ENCODE data around the gene HEXD. TPM values are rescaled to one million over a fixed set of nuclear protein-coding genes. Genes with fewer than 3 reads are reported as not detected.

HEXD gene
- polyA plus RNA-seq, 3 donors, result 8.9 to 61.5 (median 12.7) TPM

DNA sequence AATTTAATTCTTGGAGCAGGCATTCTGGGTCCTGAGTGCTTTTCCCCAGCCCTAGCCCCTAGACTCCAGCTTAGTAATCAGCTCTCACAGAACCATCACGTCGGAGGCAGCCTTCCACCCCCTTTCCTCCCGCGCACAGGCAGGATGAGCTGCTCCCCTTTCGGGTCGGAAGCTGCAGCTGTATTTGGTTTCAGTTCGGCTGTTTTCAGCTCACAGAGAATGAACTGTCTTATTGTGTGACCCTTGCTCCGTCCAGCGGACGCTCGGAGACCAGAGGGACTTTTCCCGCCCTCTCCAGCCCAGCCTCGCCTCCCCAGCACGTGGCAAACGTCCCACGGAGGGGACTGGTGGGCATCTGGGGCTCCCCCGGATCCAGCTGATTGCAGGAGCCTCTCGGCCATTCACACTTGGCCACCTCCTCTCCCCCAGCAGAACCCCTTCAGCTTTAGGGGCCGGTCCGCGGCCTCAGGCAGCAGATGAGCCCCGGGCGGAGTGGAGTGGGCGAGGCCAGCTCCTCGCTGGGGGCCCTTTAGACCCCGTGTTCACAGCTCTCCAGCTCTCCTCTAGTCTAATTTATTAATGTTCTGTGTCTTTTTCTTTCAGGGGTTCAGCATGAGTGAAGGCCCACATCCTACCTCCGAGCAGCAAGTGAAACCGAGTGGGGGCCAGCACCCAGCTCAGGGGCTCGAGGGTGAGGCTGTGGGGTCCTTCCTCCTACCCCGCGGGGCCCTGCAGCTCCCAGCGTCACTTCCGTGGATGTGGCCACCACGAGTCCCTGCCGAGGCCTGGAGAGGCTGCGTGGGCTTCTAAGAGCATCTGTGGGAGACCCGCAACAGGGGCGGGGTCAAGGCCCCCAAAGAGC is 47.4 kb upstream of the HEXD start:
- no peaks in the 10 kb centered on the region for H4K20me1 ChIP-seq (ENCODE audit: insufficient read depth, low read length)
- H3K36me3 ChIP-seq (replicated peaks in 1 of 2; ENCODE audit: control insufficient read depth in 1 of 2, insufficient read depth in 2 of 2, low read length in 2 of 2), result no peaks in the 10 kb centered on the region
- Mint-ChIP-seq H3K36me3 (peaks cover 0 to 1% of the 10 kb centered on the region in 2 donors), H3K27ac (peak overlapping the region in 1 of 7 donors; percentile 75), H3K4me1 (peaks cover 13% of the 10 kb centered on the region), H3K27me3 (ENCODE audit: low read depth in 3 of 3) (peaks cover 49 to 79% (median 61%) of the 10 kb centered on the region in 3 donors), H3K4me3 (peak overlapping the region; percentile 57 to 86), H3K9me3 (peaks cover 0 to 11% (median 5%) of the 10 kb centered on the region in 7 donors)
- H3K4me2 ChIP-seq (replicated peaks; ENCODE audit: extremely low read depth, low read length, poor library complexity, severe bottlenecking), result peak overlapping the region; percentile 23
- H3K79me2 ChIP-seq (ENCODE audit: insufficient read depth, low read length), result no peaks in the 10 kb centered on the region
- H3K9ac ChIP-seq (ENCODE audit: insufficient read depth, low read length, poor library complexity, severe bottlenecking), result no peak overlapping the region
- WGBS (ENCODE audit: insufficient coverage), result 25% methylated on average over 32 of the region's 38 CpGs
- H3K9me3 ChIP-seq (replicated peaks in 1 of 2; ENCODE audit: control insufficient read depth in 1 of 2, insufficient read depth in 1 of 2, low read length in 2 of 2), result peaks cover 0 to 7% of the 10 kb centered on the region in 2 donors
- H3K4me3 ChIP-seq (replicated peaks in 1 of 3; ENCODE audit: low read depth in 2 of 3, low read length in 3 of 3), result peak overlapping the region in 1 of 3 experiments; percentile 28
- DNase-seq, result no peak
- no peak overlapping the region for H3K27ac ChIP-seq (ENCODE audit: low read depth in 1 of 2, low read length in 2 of 2)
- H3K4me1 ChIP-seq (ENCODE audit: control insufficient read depth in 1 of 2, insufficient read depth in 2 of 2, low read length in 2 of 2), result peaks cover 4 to 13% of the 10 kb centered on the region in 2 donors
- TF ChIP-seq, protein P1, sequence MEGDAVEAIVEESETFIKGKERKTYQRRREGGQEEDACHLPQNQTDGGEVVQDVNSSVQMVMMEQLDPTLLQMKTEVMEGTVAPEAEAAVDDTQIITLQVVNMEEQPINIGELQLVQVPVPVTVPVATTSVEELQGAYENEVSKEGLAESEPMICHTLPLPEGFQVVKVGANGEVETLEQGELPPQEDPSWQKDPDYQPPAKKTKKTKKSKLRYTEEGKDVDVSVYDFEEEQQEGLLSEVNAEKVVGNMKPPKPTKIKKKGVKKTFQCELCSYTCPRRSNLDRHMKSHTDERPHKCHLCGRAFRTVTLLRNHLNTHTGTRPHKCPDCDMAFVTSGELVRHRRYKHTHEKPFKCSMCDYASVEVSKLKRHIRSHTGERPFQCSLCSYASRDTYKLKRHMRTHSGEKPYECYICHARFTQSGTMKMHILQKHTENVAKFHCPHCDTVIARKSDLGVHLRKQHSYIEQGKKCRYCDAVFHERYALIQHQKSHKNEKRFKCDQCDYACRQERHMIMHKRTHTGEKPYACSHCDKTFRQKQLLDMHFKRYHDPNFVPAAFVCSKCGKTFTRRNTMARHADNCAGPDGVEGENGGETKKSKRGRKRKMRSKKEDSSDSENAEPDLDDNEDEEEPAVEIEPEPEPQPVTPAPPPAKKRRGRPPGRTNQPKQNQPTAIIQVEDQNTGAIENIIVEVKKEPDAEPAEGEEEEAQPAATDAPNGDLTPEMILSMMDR (IDR thresholded peaks at IDR 0.05), result no peak
- intact Hi-C loops (cut with micrococcal nuclease), result no loop called here
- no peak overlapping the region for H2AFZ ChIP-seq (ENCODE audit: insufficient read depth, low read depth, low read length, poor library complexity, severe bottlenecking)
- H3K27me3 ChIP-seq (ENCODE audit: control insufficient read depth in 2 of 2, insufficient read depth in 2 of 2, low read length in 2 of 2), result peaks cover 24 to 55% of the 10 kb centered on the region in 2 donors

DNA sequence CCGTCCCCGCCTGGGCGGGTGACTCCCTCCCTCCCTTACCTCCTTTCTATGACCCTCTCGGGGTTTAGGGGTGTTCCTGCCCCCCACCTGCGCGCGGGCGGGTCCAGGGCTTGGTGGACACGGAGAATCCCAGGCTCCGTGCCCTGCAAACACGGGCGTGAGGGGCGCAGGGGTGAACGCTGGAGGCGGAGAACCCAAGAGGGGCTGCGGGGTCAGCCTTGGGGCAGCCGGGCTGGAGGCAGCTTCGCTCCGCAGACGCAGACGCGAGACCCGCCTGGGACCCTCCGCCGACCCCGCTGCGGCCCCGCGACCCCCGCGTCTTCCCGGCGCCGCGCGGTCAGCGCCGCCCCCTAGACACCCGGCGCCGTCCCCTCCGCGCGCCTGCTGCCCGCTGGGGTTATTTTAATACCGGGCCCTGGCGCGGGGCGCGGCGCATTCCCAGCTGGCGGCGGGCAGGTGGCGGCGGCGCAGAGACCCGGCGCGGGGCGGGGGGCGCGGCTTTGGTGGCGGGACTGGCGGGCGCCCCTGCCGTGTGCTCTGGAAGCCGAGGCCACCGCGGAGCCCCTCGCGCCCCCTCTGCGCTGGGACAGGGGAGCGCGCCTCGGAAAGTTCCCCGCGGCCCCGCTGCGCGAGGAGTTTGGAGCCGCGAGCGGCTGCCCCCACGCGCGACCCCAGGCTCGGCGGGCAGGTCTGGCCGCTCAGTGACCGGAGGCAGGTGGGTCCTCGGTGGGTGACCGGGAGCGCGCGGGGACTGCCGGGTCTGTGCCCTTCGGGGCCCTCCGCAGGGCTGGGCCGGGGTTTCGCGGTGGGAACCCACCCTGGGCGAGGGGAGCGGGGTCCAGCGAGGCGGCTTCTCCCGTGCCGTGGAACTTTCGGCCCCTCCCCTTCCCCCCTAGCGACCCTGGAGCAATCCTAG is 46.6 kb upstream of the HEXD start, which contains the start of gene UTS2R:
Gene UTS2R, plus strand, starts transcription at position 433 of the 916 bp plus-strand sequence. CDS start 2,560 bp downstream, outside the sequence.
- Mint-ChIP-seq H3K36me3 (peaks cover 0 to 1% of the 10 kb centered on the region in 2 donors), H3K4me1 (peaks cover 13% of the 10 kb centered on the region), H3K27me3 (ENCODE audit: low read depth in 3 of 3) (peaks cover 57 to 86% (median 68%) of the 10 kb centered on the region in 3 donors), H3K4me3 (peak within 1 kb of the TSS; percentile 57 to 86), H3K27ac (no peak within 1 kb of the TSS), H3K9me3 (peaks cover 0 to 16% (median 5%) of the 10 kb centered on the region in 7 donors)
- Histone ChIP-seq H3K4me3 (replicated peaks in 1 of 3; ENCODE audit: low read depth in 2 of 3, low read length in 3 of 3) (peak within 1 kb of the TSS in 1 of 3 experiments; percentile 28), H3K79me2 (ENCODE audit: insufficient read depth, low read length) (no peaks in the 10 kb centered on the region), H3K27me3 (ENCODE audit: control insufficient read depth in 2 of 2, insufficient read depth in 2 of 2, low read length in 2 of 2) (peaks cover 24 to 62% of the 10 kb centered on the region in 2 donors), H3K4me2 (replicated peaks; ENCODE audit: extremely low read depth, low read length, poor library complexity, severe bottlenecking) (peak within 1 kb of the TSS; percentile 23), H2AFZ (ENCODE audit: insufficient read depth, low read depth, low read length, poor library complexity, severe bottlenecking) (no peak within 1 kb of the TSS), H3K4me1 (ENCODE audit: control insufficient read depth in 1 of 2, insufficient read depth in 2 of 2, low read length in 2 of 2) (peaks cover 4 to 13% of the 10 kb centered on the region in 2 donors), H3K9ac (ENCODE audit: insufficient read depth, low read length, poor library complexity, severe bottlenecking) (no peak within 1 kb of the TSS), H3K36me3 (replicated peaks in 1 of 2; ENCODE audit: control insufficient read depth in 1 of 2, insufficient read depth in 2 of 2, low read length in 2 of 2) (no peaks in the 10 kb centered on the region), H3K27ac (ENCODE audit: low read depth in 1 of 2, low read length in 2 of 2) (no peak within 1 kb of the TSS), H3K9me3 (replicated peaks in 1 of 2; ENCODE audit: control insufficient read depth in 1 of 2, insufficient read depth in 1 of 2, low read length in 2 of 2) (peaks cover 0 to 7% of the 10 kb centered on the region in 2 donors), H4K20me1 (ENCODE audit: insufficient read depth, low read length) (no peaks in the 10 kb centered on the region)
- no peak for DNase-seq
- TF ChIP-seq, protein P1 (IDR thresholded peaks at IDR 0.05), result no peak
- 4% methylated on average over 105 of the region's 109 CpGs for WGBS (ENCODE audit: insufficient coverage)
- intact Hi-C loops (cut with micrococcal nuclease), result no loop called here
